Keratinocyte (primary cell): Measurements from ENCODE around the gene SPRR1B. TPM values are rescaled to one million over a fixed set of nuclear protein-coding genes. Genes with fewer than 3 reads are reported as not detected.

Experiments
- DNase-seq: peaks from one replicate; pipeline ENCODE4 v3.0.0-alpha.2; 2011; ENCODE audit warnings: low read depth, missing footprints, low spot score
- FAIRE-seq: peaks from 2 replicates; lab custom pipeline; 2011; peaks lifted over from hg19 to GRCh38; lab: Jason Lieb, UNC
- H2AFZ ChIP-seq: 2 replicates; pipeline ENCODE4 v1.6.0; 2012; ENCODE audit warnings: low read length, control low read depth, inconsistent platforms; ENCODE audit not compliant: control insufficient read depth
- H3K27ac ChIP-seq: 2 replicates; pipeline ENCODE4 v1.5.1; 2011; ENCODE audit warnings: low read length; ENCODE audit not compliant: control insufficient read depth, insufficient read depth
- H3K27me3 ChIP-seq: 3 replicates; pipeline ENCODE4 v1.6.0; 2011; ENCODE audit warnings: low read length; ENCODE audit not compliant: control insufficient read depth, insufficient read depth; ENCODE audit errors: extremely low read depth
- H3K36me3 ChIP-seq, 2 experiments: 2 replicates in 1 of 2; 3 replicates in 1 of 2; pipeline ENCODE4 v1.5.1; 2011; ENCODE audit warnings: low read length in 2 of 2, mild to moderate bottlenecking in 1 of 2; ENCODE audit not compliant: control insufficient read depth in 2 of 2, insufficient read depth in 2 of 2; ENCODE audit errors: extremely low read depth in 1 of 2
- H3K4me1 ChIP-seq: 3 replicates; pipeline ENCODE4 v1.5.1; 2011; ENCODE audit warnings: low read length; ENCODE audit not compliant: control insufficient read depth, insufficient read depth; ENCODE audit errors: extremely low read depth
- H3K4me2 ChIP-seq: 3 replicates; pipeline ENCODE4 v1.6.0; 2011; ENCODE audit warnings: low read depth, low read length; ENCODE audit not compliant: control insufficient read depth, insufficient read depth; ENCODE audit errors: extremely low read depth
- H3K4me3 ChIP-seq, 3 experiments: fragments of 200-600 bp in 1 of 3; sonication (generic) in 1 of 3; 2 replicates in 2 of 3; 3 replicates in 1 of 3; pipeline ENCODE4 v1.5.1; 2011 to 2016; ENCODE audit warnings: low read length in 3 of 3, mild to moderate bottlenecking in 3 of 3, control low read depth in 2 of 3, inconsistent platforms in 1 of 3, low read depth in 1 of 3, mixed read lengths in 1 of 3, mixed run types in 1 of 3, moderate library complexity in 1 of 3; ENCODE audit not compliant: control insufficient read depth in 2 of 3, insufficient read depth in 2 of 3; ENCODE audit errors: extremely low read depth in 1 of 3
- H3K79me2 ChIP-seq: 2 replicates; pipeline ENCODE4 v1.6.0; 2012; ENCODE audit warnings: low read length; ENCODE audit not compliant: control insufficient read depth, insufficient read depth
- H3K9ac ChIP-seq: 3 replicates; pipeline ENCODE4 v1.6.0; 2011; ENCODE audit warnings: low read length; ENCODE audit not compliant: control insufficient read depth, insufficient read depth; ENCODE audit errors: extremely low read depth
- H3K9me1 ChIP-seq: 3 replicates; pipeline ENCODE4 v1.6.0; 2011; ENCODE audit warnings: low read length; ENCODE audit not compliant: control insufficient read depth, insufficient read depth; ENCODE audit errors: extremely low read depth
- H3K9me3 ChIP-seq: 2 replicates; pipeline ENCODE4 v1.5.1; 2012; ENCODE audit warnings: low read depth, low read length; ENCODE audit not compliant: control insufficient read depth
- H4K20me1 ChIP-seq: 3 replicates; pipeline ENCODE4 v1.6.0; 2011; ENCODE audit warnings: low read length; ENCODE audit not compliant: control insufficient read depth, insufficient read depth; ENCODE audit errors: extremely low read depth
- CTCF ChIP-seq, 3 experiments: IDR thresholded peaks in 1 of 3; conservative IDR thresholded peaks in 1 of 3; optimal IDR thresholded peaks in 1 of 3; 2 replicates in 2 of 3; 3 replicates in 1 of 3; pipeline versions ENCODE3 to v1.5.1; 2011; ENCODE audit warnings: low read length in 3 of 3, mild to moderate bottlenecking in 3 of 3, moderate library complexity in 2 of 3, control low read depth in 1 of 3, inconsistent platforms in 1 of 3; ENCODE audit not compliant: insufficient read depth in 2 of 3; ENCODE audit errors: extremely low read depth in 1 of 3
- EZH2 ChIP-seq: IDR thresholded peaks from one replicate; pipeline ENCODE4 v1.6.1; 2012; ENCODE audit warnings: inconsistent platforms, mild to moderate bottlenecking, low read length, moderate library complexity
- dilution Hi-C: fragments of 300-500 bp; cut with MboI; formaldehyde crosslinking; loops from one replicate; pipeline ENCODE4 v1.7.0; 2020; ENCODE audit warnings: low sequenced_read_pairs; ENCODE audit not compliant: extremely low pct_ligation_motif_present
- polyA plus RNA-seq, 5 experiments: library from polyadenylated mRNA; depleted of rRNA in 3 of 5; stranded (reverse) in 3 of 5; stranded (forward) in 1 of 5; unstranded in 1 of 5; fragments of >200 nt; gene quantifications; 1 replicate in 1 of 5; 2 replicates in 3 of 5; 3 replicates in 1 of 5; pipeline versions ENCODE4 v1.2.1 to v1.2.3, GENCODE V29; 2011 to 2012; ENCODE audit warnings: missing spikeins in 2 of 5, low read depth in 1 of 5, low replicate concordance in 1 of 5

Gene SPRR1B
- polyA plus RNA-seq, 1 donor (not counting 4 experiments of a cell fraction or from before 2014, with no cell fraction given), result 253 TPM

- Histone ChIP-seq H3K79me2 (no peaks in the 10 kb centered on the region), H3K27ac (no peak overlapping the region), H3K27me3 (no peaks in the 10 kb centered on the region), H4K20me1 (no peaks in the 10 kb centered on the region), H3K4me3 (no peak overlapping the region), H3K4me2 (no peak overlapping the region), H3K36me3 (no peaks in the 10 kb centered on the region), H3K9me3 (no peaks in the 10 kb centered on the region), H3K9me1 (no peaks in the 10 kb centered on the region), H3K9ac (no peak overlapping the region), H3K4me1 (peaks cover 14% of the 10 kb centered on the region), H2AFZ (peak overlapping the region; percentile 14)
- no peak for DNase-seq
- TF ChIP-seq EZH2 (no peak), CTCF (optimal IDR thresholded peaks at IDR 0.05 in 1 of 3, IDR thresholded peaks at IDR 0.05 in 1 of 3, conservative IDR thresholded peaks at IDR 0.05 in 1 of 3; ENCODE audit: extremely low read depth in 1 of 3, insufficient read depth in 2 of 3, low read length in 3 of 3) (no peak)
- FAIRE-seq, result no peak
- dilution Hi-C loops, result no loop called here
Observed at GRCh38 chr1:152997901-152998300, 33.1 kb upstream of the SPRR1B start.

GRCh38 chr1:152998476-152998875 lies 32.5 kb upstream of the SPRR1B start:
- H3K36me3 ChIP-seq, result no peaks in the 10 kb centered on the region
- H3K9ac ChIP-seq, result no peak overlapping the region
- no peak overlapping the region for H2AFZ ChIP-seq
- no peaks in the 10 kb centered on the region for H3K79me2 ChIP-seq
- FAIRE-seq (no peak), DNase-seq (no peak)
- no peak overlapping the region for H3K27ac ChIP-seq
- no peaks in the 10 kb centered on the region for H3K9me3 ChIP-seq
- TF ChIP-seq EZH2 (no peak), CTCF (optimal IDR thresholded peaks at IDR 0.05 in 1 of 3, IDR thresholded peaks at IDR 0.05 in 1 of 3, conservative IDR thresholded peaks at IDR 0.05 in 1 of 3; ENCODE audit: extremely low read depth in 1 of 3, insufficient read depth in 2 of 3, low read length in 3 of 3) (no peak)
- no peak overlapping the region for H3K4me2 ChIP-seq
- H3K4me1 ChIP-seq, result peaks cover 14% of the 10 kb centered on the region
- H3K27me3 ChIP-seq, result no peaks in the 10 kb centered on the region
- dilution Hi-C loops, result no loop called here
- no peaks in the 10 kb centered on the region for H3K9me1 ChIP-seq
- H4K20me1 ChIP-seq, result no peaks in the 10 kb centered on the region
- H3K4me3 ChIP-seq, result no peak overlapping the region
